RKO (cell line): ENCODE data around the gene ASPHD1.
"Not testable (repeated sequence)": the region's sequence is repeated elsewhere in the genome, so short reads cannot be mapped to it uniquely, and the experiment has no call there.

Experiments
- DNase-seq: peaks from one replicate; pipeline ENCODE4 v3.0.0-alpha.2; 2016; ENCODE audit warnings: low spot score

ASPHD1 gene

GRCh38 chr16:29877266-29877961 lies 22.9 kb upstream of the ASPHD1 start:
- peak; percentile 38 for DNase-seq

GRCh38 chr16:29878172-29878571 lies 22.1 kb upstream of the ASPHD1 start:
- DNase-seq, result no peak

GRCh38 chr16:29881050-29881449 lies 19.2 kb upstream of the ASPHD1 start:
- no peak for DNase-seq

GRCh38 chr16:29883987-29884386 lies 16.3 kb upstream of the ASPHD1 start:
- DNase-seq, result no peak

- not testable (repeated sequence) for DNase-seq
Observed at GRCh38 chr16:29889372-29889771, 10.9 kb upstream of the ASPHD1 start.

- DNase-seq, result no peak
Observed at GRCh38 chr16:29891525-29892457, 8.5 kb upstream of the ASPHD1 start.

GRCh38 chr16:29892458-29892813 lies 7.9 kb upstream of the ASPHD1 start:
- no peak for DNase-seq

- no peak for DNase-seq
Observed at GRCh38 chr16:29893553-29893952, 6.7 kb upstream of the ASPHD1 start.

- no peak for DNase-seq
Observed at GRCh38 chr16:29894352-29894751, 5.9 kb upstream of the ASPHD1 start.

GRCh38 chr16:29896841-29897240 lies 3.4 kb upstream of the ASPHD1 start:
- no peak for DNase-seq

- DNase-seq, result no peak
Observed at GRCh38 chr16:29897333-29897732, 3.0 kb upstream of the ASPHD1 start.

GRCh38 chr16:29898135-29898803 lies 2.0 kb upstream of the ASPHD1 start:
- no peak for DNase-seq

- no peak for DNase-seq
Observed at GRCh38 chr16:29898804-29899515, 1.3 kb upstream of the ASPHD1 start.

GRCh38 chr16:29899516-29900101 lies 679 bp upstream of the ASPHD1 start, which contains the start of gene SEZ6L2:
Gene SEZ6L2, minus strand, starts transcription at chr16:29899550. Its CDS starts 531 bp downstream, at chr16:29899019.
- peak; percentile 90 for DNase-seq

- DNase-seq, result peak; percentile 41
Observed at GRCh38 chr16:29900888-29901606, 759 bp downstream of the ASPHD1 start.

- DNase-seq, result no peak
Observed at GRCh38 chr16:29901607-29901945, 1.3 kb downstream of the ASPHD1 start.

- DNase-seq, result no peak
Observed at GRCh38 chr16:29903590-29903989, 3.3 kb downstream of the ASPHD1 start.

GRCh38 chr16:29904947-29905346 lies 4.7 kb downstream of the ASPHD1 start:
- no peak for DNase-seq

GRCh38 chr16:29905668-29906067 lies 5.4 kb downstream of the ASPHD1 start:
- no peak for DNase-seq

- DNase-seq, result no peak
Observed at GRCh38 chr16:29906520-29907244, 6.4 kb downstream of the ASPHD1 start.
